HG03060 (cell line): ENCODE data around the gene RIN3.
A peak's percentile ranks its signal among the peaks of the same experiment; 100 is the strongest.

Experiments used
- ATAC-seq: cut with Tn5 transposase; IDR thresholded peaks from one replicate; pipeline ENCODE4 v1.9.1; 2021; ENCODE audit warnings: low read depth, moderate number of reproducible peaks; ENCODE audit not compliant: unreplicated experiment

RIN3 gene

DNA sequence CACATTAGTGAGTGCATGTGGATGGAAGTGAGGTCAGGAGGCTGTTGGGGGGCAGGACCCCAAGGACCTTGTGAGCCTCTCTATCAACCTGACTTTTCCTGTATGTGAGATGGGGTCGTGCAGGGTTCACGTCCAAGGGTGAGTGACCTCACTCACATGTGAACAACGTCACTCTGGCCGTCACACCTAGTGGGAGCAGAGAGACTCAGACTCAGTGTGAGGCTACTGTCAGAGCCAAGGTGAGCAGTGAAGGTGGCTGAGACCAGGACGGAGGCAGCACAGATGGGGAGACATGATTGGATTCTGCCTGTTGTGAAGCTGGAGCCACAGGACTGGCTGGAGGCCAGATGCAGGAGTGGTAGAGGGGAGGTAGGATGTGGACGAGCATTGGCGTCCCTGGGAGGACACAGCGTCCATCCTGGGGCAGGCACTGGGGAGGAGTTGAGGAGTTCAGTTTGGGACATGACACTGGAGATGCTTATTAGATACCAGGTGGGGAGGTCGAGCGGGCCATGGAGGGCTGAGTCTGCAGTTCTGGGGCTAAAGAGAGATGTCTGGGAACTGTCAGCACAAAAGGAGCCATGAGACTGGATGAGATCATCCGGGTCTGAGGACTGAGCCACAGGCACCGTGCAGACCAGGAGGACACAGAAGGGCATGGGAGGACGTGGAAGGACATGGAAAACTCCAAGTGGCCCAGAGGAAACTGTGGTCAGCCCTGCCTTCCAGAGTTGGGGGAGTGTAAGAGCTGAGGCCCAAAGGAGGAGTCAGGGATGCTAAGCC is 142.0 kb downstream of the RIN3 start:
- no peak for ATAC-seq

DNA sequence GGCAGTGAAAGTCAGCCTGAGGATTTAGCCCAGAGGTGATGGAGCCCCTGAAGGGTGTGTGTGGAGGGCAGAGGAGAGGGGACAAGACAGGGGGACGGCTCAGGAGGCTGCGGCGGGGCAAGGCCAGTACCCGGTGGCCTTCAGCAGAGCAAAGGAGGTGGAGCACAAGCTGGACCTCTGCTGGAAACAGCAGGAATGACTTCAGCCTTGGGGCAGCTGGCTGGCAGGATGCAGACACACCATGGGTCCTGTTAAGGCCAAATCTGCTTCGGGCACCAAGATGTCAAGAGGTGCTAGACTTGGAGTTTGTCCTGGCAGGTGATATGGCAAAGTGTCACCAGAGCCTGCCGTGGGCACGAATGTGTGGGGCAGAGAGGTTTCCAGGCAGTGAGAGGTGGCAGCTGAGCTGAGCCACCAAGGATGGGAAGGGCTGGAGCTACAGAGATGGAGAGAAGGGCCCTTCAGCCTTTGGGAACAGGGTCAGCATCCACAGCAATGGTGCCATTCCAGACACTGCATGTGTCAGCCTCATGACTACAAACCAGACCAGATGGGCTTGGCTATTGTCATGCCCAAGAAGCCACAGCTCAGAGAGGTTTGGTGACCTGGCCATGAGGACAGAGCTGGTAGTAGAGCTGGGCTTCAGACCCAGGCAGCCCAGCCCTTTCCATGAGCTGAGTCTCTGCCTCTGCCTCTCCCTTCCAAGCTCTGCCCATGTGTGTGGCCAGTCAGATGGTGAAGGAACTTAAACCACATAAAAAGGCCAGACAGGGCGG is 142.9 kb downstream of the RIN3 start:
- no peak for ATAC-seq

DNA sequence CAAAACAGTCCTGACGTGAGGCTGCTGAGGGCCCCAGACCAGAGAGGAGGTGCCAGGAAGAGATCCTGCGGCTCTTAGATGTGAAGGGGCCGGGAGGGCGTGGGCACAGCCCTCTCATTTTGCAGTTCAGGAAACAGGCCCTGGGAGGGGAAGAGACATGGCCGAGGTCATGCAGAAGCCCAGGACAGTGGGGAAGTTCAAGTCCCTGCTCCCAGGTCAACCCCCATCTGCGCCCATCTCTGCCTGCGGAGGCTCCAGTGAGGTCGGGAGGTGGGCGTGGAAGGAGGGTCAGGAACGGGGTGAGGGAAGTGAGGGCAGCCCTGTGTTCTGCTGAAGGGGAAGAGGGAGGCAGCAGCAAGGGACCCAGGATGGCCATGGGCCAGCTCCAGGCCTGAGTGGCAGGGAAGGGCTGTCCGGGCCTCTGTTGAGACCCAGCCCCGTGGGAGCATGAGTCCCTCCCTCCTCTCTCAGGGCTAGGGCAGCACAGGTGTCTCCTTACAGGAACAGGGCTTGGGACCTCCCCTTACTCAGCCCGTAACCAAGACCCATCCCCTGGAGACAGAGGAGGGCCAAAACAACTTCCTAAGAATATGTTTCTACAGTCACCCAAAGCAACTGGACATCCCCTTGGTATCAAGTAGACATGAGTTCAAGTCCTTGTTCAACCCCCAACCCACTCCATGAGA is 144.0 kb downstream of the RIN3 start:
- ATAC-seq, result no peak

GRCh38 chr14:92658160-92658559 is 144.6 kb downstream of the RIN3 start:
- ATAC-seq, result no peak

GRCh38 chr14:92658684-92659083 is 145.1 kb downstream of the RIN3 start:
- no peak for ATAC-seq

GRCh38 chr14:92659765-92660561 is 146.4 kb downstream of the RIN3 start:
- no peak for ATAC-seq

- no peak for ATAC-seq
Measured at GRCh38 chr14:92660571-92660970, 147.0 kb downstream of the RIN3 start.

GRCh38 chr14:92663049-92663448 is 149.5 kb downstream of the RIN3 start:
- ATAC-seq, result no peak

- no peak for ATAC-seq
Measured at GRCh38 chr14:92665661-92666110, 152.1 kb downstream of the RIN3 start.

- no peak for ATAC-seq
Measured at GRCh38 chr14:92666251-92666650, 152.7 kb downstream of the RIN3 start.

- no peak for ATAC-seq
Measured at GRCh38 chr14:92668276-92668973, 154.8 kb downstream of the RIN3 start.

DNA sequence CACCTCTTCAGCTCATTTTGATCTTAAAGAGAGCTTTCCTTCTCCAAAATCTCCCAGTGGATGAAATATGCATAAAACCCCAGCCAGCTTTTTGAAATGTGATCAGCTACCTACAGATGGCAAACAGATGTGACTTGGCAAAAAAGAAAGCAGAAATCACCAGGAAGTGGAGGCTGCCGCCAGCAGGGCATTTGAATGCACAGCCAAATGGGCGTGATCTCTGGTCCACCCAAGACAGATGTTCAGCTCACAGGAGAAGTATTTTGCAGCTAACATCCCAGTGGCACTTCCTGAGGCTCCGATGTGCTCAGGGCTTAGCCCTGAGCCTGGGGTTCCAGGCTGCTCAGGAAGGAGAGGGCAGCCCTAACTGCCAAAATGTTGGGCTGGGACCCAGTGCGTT is 156.6 kb downstream of the RIN3 start:
- ATAC-seq, result no peak

DNA sequence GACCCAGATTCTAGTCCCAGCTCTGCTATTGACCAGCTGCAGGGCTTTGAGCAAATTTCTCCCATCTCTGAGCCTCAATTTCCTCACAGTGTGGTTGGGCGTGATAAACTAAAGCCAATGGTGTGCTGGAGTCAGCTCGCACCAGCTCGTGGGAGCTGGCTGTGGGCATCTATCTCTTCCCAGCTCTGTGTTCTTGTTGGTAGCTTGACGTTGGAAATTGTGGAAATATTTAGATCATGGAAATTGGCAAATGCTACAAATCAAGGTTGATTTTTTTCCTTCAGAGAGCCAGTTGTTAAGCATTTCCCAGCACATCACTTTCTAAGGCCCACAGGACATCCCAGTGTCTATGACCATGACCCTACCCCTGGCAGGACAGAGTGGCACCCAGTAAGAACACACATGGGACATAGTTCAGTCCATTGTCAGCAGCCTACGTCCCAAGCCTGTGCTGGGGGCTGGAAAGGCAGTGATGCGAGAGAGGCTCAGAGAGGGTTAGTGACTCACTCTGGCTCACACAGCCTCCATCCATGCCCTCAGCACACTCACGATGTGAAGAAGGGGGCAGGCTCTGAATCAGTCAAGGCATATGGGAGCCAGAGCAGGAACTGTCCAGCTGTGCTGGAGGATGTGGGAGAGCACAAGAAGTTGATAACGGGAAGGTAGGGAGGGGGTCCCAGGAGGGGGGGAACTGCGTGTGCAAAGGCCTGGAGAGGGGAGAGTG is 157.2 kb downstream of the RIN3 start:
- ATAC-seq, result no peak

DNA sequence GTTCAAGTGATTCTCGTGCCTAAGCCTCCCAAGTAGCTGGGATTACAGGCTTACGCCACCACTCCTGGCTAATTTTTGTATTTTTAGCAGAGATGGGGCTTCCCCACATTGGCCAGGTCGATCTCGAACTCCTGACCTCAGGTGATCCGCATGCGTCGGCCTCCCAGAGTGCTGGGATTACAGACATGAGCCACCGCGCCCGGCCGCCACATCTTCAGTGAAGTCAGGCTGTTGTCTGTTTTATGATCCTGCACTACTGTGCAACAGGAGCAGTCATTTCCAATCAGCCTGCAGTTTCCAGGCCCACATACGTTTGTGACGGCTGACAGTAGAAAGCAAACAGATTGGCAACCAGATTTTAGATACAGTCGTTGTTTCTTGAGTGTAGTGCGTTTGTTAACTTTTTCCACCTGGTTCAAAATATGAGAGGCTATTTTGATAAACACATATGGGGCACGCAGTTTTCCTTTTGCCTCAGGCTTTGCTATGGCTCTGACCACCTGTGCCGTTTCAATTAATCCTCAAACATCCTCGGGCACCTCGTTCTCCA is 160.1 kb downstream of the RIN3 start:
- no peak for ATAC-seq

GRCh38 chr14:92675421-92675820 is 161.8 kb downstream of the RIN3 start:
- no peak for ATAC-seq

- no peak for ATAC-seq
Measured at GRCh38 chr14:92675976-92676375, 162.4 kb downstream of the RIN3 start.

GRCh38 chr14:92676403-92677086 is 163.0 kb downstream of the RIN3 start:
- ATAC-seq, result no peak

DNA sequence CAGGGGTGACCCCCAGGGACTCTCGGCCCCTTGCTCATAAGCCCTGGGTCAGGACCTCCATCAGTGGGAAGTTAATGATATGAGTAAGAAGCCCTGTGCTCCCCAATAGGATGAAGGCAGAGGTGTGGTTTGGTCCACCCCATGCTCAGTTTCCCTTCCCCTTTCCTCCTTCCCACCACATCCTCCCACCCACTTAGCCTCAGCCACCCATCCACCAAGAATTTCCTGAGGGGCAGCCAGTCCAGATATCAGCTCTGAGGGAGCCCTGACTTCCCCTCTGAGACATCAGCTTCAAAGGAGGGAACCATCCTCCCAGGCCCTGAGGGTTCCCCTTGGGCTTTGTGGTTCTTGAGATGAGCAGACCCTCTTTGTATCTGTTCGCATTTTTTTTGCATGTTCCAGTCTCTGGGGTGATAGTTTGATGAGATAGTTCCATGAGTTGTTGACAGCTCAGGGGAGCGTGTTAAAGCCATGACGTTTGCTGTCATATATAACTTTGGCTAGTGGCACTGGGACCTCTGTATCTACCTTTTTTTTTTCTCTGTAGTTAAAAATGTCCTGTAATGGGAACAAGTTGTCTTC is 163.6 kb downstream of the RIN3 start:
- peak; percentile 82 for ATAC-seq
